GM10266 (cell line): ENCODE measurements around the gene GRAMD4.

Experiments
- DNase-seq: peaks from one replicate; pipeline ENCODE4 v3.0.0; 2012; ENCODE audit errors: extremely low spot score
- CTCF ChIP-seq: IDR thresholded peaks from 2 replicates; pipeline ENCODE4 v1.5.1; 2012; ENCODE audit warnings: mild to moderate bottlenecking, low read depth; ENCODE audit not compliant: control insufficient read depth, insufficient read depth; ENCODE audit errors: missing control alignments

Gene GRAMD4

DNA sequence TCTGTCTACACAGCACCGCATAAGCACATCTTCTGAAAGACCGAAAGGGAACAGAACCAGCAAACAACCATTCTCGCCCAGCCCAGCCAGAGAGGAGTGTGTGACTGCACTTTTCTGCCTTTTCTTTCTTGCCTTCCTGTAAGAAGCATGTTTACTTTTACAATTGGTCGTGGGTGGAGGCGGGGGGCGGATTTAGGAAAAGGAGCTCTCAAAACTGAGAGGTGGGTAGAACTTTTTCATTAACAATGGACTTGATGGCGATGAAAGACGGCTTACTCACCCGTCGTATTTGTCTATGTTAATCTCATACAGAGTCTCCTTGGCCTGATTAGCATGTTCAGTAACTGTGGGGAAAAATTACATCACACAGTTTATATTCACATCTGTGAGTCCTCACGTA lies 90.6 kb downstream of the GRAMD4 start:
- no peak for TF ChIP-seq CTCF
- no peak for DNase-seq

DNA sequence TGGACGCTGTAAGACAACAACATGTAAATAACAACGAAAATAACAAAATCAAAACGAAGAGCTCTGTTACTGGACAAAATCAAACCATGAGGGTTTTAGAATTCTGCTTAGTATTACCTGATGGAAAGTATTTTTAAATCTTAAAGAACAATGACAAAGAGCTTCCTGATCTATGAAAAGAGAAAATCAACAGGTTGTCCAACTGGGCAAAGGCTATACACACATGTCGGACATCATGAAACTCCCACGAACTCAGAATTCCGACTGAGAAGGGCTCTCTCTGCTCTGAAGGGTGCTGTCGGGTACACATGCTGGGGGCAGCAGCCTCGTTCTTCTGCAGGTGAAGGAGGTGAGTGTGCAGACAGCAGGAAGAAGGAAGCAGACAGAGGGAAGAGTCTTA lies 92.1 kb downstream of the GRAMD4 start:
- TF ChIP-seq CTCF: no peak
- no peak for DNase-seq

DNA sequence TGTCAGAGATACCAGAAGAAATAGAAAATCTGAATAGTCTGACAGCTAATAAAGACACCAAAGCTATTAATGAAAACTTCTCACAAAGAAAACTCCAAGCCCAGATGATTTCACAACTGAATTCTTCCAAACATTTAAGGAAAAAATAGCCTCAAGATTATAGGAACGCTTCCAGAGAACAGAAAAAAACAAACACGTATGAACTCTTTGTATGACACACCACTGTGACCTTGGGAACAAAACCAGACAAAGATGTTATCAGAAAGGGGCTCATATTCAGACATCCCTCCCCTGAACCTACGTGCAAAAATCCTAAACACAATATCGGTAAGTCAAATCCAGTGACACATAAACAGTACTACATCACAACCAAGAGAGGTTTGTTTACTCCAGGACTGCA lies 94.4 kb downstream of the GRAMD4 start:
- TF ChIP-seq CTCF: no peak
- DNase-seq: no peak

DNA sequence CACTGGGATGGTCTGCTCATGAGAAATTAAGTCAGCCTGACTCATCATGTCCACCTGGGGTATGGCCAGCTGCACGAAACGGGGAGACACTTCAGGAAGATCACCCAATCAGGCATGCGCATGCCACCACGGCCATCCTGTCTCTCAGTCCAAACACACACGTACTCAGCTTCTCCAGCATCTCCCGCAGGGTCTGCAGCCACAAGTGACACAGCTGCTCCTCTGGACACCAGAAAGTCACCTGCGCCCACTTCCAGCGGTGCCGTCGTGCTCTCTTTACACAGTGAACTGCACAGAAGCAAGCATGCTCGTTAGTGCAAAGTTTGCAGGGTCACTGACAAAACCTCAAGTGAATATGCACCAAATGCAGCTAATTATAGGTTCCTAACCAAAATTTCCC lies 99.7 kb downstream of the GRAMD4 start:
- no peak for DNase-seq
- TF ChIP-seq CTCF: no peak

DNA sequence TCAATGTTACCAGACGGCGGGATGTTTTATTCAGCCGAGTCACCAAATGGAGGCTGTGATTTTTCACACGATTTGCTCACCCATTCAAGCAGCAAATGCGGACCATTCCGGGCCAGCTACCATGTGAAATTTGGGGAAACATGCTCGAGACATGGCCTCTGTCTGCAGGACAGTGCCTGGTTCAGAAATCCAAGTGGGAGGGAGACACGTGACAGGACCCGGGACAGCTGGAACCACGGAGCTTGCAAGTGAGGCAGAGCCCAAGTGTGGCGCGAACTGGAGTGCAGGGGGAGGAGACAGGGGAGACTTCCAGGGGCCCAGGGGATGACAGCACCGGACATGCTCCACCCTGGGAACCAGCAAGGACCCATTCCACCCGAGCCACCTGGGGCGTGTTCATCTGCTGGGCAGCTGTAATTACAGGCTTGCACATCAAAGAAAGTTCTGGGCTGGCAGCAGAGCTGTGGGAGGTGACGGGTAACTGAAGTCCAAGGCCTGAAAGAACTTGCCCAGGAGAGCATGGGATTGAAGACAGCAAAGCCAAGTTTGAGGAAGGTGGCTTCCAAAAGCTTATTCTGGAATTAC lies 101.4 kb downstream of the GRAMD4 start:
- DNase-seq: no peak
- TF ChIP-seq CTCF: no peak

DNA sequence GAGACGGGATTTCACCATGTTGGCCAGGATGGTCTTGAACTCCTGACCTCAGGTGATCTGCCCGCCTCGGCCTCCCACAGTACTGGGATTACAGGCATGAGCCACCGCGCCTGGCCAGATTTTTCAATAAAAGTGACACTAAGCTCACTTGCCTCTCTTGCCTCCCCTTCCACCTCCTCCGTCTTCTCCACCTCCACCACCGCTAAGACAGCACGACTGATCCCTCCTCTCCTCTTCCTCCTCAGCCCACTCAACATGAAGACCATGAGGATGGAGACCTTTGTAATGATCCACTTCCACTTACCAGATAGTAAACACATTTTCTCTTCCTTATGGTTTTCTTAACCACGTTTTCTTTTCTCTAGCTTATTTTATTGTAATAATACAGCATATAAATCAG lies 103.7 kb downstream of the GRAMD4 start:
- TF ChIP-seq CTCF: no peak
- no peak for DNase-seq

DNA sequence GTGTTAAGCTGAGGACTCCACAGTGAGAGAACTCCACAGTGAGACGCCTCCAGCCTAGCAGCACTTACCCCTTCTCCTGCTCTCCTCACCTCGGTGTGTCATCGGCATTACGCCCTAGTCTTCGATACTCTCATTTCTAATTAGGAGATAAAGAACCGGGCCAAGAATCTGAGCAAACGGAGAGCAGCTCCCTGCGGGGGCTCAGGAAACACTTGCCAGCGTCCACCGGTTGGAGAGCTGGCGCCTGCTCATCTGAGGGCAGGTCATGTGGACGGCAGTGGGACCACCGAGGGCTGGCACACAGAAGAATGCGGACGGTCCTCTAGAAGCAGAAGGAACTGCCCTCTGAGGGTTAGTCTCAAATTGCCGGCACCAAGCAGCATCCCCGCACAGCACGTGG lies 104.9 kb downstream of the GRAMD4 start:
- DNase-seq: no peak
- no peak for TF ChIP-seq CTCF
